SKM-1 treated with dmso at 0.1 percent for 144 hours (cell line): ENCODE data around the gene RASGRP2.
A peak's percentile ranks its signal among the peaks of the same experiment; 100 is the strongest.

ENCODE experiments used
- DNase-seq: peaks from one replicate; lab custom pipeline; 2025; ENCODE audit not compliant: unreplicated experiment; lab: John Stamatoyannopoulos, UW

Gene RASGRP2

DNA sequence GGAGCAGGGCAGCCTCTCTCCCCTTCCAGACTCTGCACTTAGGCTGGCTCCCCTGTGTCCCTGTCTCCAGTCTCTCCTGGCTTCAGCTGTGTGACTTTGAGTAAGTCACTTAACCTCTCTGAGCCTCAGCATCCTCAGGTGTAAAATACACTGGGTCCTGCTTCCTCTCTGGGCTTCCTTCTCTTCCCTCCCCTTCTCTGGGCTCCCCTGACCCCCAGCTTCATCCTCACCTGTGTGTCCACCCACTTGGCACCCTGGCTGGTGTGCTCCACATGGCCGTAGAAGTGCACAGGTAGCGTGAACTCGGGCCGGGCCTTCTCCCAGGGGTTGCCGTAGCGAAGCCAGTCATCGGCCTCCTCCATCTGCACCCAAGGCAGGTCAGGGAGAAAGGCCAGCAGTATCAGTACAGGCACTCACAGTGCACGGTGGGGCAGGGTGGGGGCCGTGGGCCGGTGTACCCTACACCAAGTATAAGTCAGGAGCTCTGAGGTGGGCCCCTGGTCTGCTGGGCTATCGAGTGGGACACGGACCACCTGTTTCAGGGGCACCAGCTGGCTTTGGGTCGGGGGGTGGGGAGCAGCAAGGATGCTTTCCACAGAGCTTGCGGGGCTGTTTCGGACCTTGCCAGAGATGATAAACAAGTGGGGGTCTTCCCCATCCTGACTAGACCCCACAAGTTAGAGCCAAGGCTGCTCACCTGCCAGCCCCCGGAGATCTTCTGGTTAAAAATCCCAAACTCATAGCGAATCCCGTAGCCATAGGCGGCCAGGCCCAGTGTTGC lies 13.8 kb upstream of the RASGRP2 start:
- DNase-seq = no peak

DNA sequence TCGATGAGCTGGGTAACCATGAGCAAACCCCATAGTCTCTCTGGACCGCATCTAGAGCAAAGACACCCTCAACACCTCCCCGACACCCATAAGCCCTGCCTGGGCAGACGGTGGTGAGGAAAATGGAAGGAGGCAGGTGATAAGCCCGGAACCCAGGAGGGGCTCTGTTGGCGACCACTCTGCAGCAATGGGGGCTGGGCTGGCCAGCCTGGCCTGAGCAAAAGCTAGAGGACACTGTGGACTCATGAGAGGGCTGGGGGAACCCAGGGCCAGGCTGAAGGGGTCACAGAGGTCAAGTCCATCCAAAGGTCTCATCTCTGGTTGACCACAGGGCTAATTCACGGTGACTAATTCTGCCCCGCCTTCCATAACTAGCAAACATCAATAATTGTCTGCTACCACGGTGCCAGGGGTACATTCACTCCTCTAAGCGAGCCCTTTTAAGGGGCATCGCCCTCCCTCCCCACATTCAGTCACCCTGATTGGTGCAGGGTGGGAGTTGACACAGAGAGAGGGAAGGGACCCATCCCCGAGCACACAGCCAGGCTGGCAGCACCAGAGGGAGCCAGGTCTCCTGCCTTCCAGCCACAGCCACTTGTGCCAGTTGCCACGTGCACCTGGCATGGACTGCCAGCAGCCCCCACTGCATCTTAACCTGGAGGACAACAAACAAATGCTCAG lies 11.9 kb upstream of the RASGRP2 start:
- no peak for DNase-seq

DNA sequence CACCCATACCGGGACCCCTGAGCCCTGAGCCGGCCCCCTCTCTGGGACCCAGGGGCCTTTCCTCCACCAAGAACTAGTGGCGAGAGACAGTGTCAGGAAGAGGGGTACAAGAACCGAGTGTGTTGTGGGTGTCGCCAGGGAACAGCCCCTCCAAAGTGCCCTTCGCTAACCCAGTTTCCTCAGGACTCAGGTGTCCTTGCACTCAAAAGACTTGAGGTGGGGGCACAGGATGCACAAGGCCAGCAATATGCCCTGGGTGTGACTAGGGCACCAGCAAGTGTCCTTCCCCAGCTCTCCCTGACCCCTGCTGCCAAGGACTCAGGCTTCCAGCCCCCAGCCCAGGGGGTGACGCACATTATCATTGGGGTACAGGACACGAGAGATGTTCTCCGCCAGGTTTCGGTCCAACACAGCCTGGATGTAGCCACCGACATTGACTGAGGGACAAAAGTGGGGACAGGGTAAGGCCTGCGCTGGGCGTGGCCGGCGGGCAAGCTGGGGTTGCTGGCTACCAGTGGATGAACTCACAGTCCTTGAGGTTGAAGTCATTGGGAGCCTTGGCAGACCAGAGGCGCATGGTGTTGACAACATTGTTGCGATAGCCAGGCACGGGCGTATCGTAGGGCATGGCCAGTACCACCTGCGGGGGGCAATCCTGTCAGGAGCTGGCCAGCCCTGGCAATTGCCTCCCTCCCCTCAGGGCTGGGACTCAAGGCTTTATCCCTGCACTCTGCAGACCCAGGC lies 11.1 kb upstream of the RASGRP2 start:
- DNase-seq = no peak

DNA sequence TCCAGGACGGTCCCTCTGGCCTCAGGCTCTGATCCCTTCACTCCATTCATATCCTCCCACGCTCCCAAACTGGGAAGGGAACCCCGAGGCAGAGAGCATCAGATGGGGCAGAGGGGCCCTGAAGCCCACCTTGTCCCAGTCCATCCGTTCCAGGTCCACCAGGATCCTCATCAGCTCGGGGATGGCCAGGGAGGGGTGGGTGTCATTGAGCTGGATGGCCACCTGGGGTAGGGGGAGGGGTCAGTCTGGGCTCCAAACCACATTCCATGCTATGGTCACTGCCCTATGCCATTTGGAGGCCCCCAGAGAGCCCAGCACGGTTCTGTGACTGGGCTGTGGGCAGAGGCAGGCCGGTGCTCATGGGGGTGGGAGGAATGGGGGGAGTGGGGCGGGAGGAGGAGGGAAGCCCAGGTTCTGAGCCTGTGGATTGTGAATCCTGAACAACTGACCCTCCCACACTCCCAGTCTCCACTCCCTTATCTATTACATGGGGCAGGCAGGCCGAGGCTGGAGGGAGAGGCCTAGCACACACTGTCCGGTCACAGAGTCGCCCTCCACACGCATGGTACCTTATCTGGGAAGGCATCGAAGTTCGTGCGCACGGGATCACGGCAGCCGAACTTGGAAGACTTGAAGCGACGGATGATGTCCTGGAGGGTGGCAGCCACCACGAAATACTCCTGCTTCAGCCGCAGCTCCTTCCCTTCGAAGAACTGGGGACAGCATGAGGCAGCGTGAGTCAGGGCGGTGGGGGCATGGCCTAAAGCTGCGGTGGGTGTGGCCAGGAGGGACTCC lies 10.4 kb upstream of the RASGRP2 start:
- no peak for DNase-seq

DNA sequence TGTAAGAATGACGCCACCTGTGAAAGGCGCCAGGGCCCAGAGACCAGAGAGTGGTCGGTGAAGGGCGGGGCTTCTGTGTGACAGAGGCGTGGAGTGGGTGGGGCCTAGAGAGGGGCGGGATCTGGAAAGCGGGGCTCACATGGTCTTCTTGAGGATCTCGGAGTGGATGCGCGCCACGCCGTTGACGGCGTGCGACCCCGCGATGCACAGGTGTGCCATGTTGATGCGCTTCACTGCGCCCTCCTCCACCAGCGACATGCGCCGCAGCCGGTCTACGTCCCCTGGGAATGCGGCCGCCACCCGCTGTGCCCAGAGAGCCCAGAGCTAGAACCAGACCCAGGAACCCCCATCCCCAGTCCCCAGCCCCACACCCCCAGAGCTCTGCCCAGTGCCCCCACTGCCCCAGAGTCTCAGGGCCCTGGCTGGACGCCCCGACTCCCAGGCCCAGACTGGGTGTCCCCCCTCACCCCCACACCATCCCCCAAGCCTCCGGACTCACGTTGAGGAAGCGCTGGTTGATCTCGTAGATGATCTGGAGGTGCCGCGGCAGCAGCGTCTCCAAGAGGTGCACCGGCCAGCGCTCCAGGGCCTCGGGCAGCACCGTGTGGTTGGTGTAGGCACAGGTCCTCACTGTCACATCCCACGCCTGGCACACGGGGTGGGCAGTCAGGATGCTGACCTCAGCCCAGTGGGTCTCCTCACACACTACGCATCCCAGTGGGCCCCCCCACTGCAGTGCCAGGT lies 9.6 kb upstream of the RASGRP2 start:
- no peak for DNase-seq

DNA sequence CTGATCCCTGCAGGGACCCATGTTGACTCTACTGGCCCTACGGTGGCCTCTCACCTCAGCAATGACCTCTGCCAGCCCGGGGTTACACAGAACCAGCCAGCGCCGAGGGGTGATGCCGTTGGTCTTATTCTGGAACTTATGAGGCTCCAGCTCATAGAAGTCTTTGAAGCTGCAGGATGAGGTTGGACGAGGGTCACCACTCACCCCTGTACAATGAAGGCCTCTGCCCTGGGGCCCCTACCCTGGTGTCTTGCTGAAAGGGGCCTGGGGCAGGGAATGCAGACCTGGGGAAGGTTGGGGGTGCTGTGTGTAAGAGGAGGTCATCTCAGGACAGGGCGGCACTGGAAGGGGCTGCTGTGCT lies 9.1 kb upstream of the RASGRP2 start:
- DNase-seq = no peak

DNA sequence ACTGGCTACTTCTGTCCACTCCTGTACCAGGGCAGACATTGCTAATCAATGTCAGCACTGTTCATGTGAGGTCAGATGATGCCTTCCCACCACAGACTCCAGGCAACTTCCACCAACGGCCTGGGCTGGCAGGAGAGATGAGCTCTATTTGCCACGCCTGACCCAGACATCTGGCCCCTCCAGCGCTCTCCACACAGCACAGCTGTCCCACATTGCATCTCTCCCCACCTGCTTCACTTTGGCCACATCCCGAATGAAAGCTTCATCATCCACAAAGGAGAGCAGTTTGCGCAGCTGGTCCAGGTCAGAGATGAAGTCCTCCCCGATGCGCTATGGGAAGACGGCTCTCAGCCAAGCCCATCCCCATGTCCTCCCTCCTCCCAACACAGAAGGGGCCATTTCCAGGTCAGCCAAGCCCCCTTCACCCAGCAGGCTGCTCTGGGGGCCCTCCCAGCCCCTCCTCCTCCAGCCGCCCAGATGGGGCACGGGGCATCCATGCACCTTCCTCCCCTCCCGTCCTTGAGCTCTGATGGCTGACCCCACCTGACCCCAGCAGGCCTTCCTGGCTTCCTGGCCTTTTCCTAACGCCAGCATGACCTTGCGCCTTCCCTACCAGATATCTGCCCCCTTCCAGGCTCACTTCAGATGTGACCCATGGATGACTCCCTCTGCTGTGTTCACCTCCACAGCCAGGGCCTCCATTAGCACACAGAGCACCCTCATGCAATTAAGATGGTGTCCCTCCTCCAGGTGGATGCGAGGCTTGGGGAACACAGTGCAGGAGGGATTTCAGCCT lies 8.4 kb upstream of the RASGRP2 start:
- no peak for DNase-seq

DNA sequence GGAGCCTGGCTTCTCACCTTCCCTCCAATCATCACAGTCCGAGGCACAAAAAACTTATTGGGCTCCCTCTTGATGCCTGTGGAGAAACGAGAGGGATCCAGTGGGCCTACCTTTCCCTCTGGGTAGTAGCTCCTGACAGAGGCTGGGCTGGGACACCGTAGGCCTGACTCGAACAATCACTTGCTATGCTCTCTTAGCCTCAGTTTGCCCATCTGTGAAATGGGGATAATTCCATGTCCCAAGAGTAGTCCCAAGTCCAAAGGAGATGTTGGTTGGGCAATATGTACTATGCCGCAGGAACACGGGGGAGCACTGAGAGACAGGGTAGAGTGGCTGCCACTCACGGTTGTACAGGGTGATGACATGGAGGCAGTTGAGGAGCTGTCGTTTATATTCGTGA lies 7.6 kb upstream of the RASGRP2 start:
- no peak for DNase-seq

DNA sequence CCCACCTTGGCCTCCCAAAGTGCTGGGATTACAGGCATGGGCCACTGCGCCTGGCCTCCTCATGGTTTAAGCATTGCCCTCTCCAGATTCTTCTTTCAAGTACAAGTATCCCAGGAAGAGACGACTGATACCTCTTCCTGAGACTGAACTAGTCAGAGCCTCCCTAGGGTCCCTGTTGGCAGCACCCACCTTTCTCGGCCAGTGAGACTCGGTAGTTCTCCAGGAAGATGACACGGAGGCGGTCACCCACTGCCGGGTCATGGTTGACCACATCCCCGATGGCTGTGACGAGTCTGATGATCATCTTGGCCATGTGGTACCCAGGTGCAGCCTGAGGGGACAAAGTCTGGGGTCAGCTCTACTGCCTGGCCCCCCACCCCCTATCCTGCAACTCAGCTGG lies 7.2 kb upstream of the RASGRP2 start:
- no peak for DNase-seq

DNA sequence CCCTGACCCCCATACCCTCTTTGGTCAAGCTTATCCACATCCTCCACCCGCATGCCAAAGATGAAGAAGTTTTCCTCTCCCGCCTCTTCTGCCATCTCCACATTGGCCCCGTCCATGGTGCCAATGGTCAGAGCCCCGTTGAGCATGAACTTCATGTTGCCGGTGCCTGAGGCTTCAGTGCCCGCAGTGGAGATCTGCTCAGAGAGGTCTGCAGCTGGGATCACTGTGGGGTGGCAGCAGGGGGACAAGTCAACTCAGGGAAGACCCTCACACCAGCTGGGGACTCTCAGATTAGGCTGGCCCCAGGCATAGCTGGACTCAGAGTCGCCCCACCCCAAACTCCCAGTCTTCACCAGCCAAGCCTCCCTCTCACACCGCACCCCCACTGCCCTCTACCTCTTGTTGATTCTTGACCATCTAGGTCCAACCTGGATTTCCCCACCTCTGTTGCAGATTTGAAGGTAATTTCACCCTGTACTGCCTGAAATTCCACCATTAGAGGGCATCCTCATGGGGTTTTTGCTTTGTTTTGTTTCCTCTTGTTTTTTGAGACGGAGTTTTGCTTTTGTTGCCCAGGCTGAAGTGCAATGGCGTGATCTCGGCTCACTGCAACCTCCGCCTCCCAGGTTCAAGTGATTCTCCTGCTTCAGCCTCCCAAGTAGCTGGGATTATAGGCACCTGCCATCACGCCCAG lies 6.6 kb upstream of the RASGRP2 start:
- DNase-seq = no peak

DNA sequence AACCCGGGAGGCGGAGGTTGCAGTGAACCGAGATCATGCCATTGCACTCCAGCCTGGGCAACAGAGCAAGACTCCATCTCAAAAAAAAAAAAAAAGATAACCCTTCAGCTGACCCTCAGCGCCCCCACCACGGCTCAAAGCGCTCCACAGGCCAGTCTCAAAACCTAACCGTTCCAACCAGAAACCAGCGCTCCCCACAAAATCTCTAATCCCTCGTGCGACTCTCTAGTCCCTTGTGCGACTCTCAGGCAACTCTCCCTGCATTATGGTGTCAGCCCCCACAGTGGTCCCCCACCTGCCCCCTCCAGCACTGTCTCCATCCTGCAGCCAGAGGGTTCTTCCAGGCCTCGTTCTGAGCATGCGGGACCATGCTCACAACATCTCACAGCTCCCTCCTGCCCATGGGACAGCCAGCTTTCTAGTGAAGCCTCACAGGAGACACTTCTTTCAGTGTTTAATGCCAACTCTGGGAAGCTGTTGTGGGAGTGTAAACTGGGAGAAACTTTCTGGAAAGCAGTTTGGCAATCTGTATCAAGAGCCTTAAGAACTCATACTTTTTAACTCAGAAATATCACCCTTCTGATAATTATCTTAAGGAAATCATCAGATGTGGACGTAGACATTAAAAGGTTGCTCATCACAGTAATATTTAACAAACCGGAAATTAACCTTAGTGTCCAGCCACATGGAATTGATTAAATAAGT lies 4.2 kb upstream of the RASGRP2 start:
- DNase-seq = no peak

DNA sequence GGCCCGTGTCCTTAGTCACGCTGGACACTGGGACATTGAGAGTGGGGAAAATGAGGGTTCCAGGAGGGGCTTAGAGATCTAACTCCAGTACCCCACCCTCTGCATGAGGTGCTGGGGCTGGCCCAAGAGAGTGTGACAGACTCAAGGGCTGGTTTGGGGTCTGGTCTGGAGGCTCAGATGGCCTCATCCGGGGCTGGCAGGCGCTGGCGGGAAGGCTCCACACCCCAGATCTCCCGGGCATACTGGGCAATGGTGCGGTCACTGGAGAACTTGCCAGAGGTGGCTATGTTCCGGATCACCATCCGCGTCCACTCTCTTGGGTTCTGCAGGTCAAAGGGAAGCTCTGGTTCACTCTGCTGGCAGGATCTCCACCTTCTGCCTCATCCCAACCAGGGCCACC lies 2.5 kb upstream of the RASGRP2 start:
- DNase-seq = no peak

DNA sequence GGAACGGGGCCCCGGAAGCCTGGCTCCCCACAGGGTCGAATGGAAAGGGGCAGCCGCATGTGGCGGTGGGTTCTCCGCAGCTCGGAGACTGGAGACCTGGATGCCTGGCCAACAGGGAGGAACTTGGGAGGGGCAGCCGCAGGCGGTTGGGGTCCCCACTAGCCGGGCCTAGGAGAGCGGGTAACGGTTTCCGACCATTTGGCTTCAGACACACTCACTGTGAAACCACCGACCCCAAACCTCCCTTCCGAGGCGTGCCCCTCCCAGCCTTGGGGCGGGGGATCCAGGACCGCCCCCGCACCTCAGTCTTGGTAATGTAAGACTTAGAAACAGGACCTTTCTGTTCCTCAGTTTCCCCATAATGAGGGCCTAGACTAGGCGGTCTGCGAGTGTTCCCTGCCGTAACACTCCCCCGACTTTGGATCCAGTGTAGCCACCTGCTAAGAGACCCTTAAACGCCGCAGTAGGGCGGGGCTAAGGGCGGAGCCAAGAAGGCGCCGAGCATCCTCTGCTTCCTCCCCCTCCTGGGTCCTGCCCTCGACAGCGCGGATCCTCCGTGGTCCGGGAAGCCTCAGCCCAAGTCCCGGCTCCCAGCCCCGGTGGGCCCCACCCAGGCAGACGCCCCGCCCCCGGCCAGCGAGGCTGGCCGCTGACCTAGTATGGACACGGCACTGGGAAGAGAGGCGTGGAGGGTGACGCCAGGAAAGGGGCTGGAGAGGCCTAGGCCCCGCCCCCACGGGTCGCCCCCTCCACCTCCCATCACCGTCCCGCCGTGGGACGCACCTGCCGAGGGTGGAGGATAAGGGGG lies 1.8 kb upstream of the RASGRP2 start:
- no peak for DNase-seq

DNA sequence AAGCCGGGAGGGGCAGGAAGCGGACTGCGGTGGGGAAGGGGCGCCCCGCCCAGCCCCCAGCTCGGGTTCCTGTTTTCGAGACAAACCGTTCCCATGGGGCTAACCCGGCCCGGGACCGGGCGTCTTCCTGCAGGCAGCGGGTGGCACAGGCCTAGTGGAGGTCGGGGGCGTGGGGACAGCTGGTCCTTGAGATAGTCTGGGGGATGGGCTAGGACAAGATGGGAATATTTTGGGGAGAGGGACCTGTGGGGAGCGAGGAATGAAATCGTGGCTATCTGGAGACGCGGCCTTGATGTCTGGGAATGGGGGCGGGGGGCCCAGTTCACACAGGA lies 1.2 kb upstream of the RASGRP2 start:
- peak; percentile 86 for DNase-seq

DNA sequence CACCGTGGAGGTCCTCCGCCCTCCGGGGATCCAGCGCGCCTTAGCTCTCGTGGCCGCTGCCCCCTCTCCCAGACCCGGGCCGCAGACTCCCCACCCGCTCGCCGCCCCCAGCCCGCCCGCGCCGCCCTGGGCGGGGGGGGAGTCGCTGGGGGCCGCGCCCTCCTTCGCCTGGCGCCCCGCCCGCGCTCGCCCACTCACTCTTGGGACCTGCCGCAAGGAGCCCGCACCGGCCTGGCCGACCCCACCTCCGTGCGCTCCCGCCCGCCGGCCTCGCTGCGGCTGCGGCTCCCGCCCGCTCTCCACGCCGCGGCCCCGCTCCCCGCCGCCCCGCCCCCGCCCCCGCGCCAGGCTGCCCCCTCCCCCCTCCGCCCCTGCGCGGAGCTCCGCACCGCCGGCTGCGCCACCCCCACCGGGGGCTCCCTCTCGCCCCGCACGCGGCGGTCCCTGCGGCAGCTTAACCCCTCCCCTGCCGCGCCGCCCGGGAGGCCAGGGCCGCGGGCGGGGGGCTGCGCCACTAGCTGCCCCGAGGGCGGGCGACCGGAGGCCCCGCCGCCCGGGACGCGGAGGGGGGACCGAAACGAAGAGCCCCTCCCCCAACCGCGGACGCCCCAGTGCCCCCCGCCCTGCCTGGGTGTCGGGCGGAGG lies 724 bp upstream of the RASGRP2 start:
- no peak for DNase-seq

DNA sequence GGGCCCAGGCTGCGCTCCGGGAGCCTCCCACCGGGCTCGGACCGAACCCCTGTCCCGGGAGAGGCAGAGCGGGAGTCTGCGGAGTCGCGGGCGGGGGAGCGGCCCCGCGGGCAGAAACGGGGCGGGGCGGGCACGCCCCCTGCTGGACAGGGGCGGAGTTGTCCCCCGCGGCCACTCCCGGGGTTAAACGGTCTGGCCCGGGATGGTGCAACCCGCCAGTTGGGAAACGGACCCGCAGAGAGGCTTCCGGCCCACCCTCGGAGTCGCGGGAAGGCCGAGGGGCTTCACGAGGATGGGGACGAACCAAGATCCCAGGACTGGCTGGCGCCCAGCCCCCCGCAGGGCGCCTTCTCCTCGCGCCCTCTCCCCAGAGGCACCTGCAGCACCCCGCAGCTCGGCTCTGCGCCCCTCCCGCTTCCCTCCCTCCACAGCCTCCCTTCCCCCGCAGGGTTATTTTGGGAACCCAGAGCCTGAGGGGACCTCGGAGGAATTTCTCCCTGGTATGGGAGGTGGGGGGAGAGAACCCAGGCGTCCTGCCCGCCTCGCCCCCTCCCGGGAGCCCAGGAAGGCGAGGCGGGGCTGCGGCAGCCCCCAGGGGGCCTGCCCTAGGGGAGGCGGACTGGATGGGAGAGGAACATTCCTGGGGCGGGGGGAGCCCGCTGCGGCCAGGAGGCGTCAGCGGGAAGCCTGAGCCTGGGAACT lies 902 bp downstream of the RASGRP2 start:
- peak; percentile 78 for DNase-seq
